GM21619 (cell line): ENCODE results near the gene KITLG.
"Not testable (repeated sequence)": the region's sequence is repeated elsewhere in the genome, so short reads cannot be mapped to it uniquely, and the experiment has no call there.

Source experiments
- ATAC-seq: cut with Tn5 transposase; IDR thresholded peaks from one replicate; pipeline ENCODE4 v1.9.1; 2021; ENCODE audit not compliant: unreplicated experiment

The KITLG gene

DNA sequence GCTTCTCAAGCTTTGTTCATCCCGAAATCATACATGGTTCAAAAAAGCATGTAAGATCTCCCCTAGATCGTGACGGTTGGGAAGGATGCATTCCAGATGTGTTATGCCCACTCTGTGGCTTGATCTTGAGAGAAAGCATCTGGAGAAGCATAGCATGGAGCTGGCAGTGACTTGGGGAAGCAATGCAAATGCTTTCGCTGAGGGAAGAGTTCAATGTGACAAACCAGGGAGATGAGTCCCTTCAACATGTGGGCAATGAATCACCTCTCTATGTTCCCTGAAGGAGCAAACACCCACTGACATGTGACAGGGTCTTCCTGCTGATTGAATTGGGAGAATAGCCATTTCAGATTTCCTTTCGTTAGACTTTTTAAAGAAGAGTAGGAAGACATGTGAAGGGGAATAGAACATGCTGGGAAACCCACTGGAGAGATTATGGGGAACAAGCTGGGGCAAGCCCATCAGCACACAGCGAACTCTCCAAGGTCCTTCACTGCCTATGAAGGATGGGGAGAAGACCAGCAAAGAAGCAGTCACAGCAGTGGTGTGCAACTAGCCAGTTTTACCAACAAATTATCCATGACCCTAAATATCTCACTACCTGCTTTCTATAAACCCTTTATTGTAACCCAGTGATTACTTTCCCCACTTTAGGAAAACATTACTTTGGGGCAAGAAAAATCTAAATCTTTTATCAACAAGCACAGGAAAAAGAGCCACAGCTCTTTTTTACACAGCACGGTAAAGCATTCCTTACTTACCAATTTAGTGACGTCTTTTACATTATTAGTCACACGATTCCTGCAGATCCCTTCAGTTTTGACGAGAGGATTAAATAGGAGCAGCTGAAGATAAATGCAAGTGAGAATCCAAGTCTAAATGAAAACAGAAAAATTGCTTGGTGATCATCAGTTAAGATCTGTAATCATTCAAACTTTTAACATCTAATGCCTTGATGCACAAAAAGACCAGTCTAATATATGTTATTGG is 35.0 kb downstream of the KITLG start:
- no peak for ATAC-seq

- ATAC-seq: no peak
Observed at GRCh38 chr12:88539893-88540292, 40.4 kb downstream of the KITLG start.

GRCh38 chr12:88538697-88539096 is 41.6 kb downstream of the KITLG start:
- no peak for ATAC-seq

GRCh38 chr12:88538250-88538649 is 42.0 kb downstream of the KITLG start:
- ATAC-seq: no peak

DNA sequence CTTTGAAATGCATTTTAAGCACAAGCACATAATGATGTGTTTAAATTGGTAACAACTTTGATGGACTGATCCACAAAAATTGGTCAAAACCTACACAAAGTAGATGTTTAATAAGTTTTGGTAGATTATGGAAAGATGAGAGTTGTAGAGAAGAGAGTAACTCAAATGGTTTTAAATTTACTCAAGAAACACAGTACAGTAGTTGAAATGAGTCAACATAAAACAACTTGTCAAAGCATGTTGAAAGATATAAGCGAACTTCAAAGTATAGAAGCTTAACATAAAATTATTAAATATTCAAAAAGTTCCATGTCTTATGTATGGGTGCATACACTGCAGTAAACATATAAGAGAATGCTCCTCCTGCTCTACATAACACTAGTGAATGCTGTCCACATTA is 49.4 kb downstream of the KITLG start:
- no peak for ATAC-seq

DNA sequence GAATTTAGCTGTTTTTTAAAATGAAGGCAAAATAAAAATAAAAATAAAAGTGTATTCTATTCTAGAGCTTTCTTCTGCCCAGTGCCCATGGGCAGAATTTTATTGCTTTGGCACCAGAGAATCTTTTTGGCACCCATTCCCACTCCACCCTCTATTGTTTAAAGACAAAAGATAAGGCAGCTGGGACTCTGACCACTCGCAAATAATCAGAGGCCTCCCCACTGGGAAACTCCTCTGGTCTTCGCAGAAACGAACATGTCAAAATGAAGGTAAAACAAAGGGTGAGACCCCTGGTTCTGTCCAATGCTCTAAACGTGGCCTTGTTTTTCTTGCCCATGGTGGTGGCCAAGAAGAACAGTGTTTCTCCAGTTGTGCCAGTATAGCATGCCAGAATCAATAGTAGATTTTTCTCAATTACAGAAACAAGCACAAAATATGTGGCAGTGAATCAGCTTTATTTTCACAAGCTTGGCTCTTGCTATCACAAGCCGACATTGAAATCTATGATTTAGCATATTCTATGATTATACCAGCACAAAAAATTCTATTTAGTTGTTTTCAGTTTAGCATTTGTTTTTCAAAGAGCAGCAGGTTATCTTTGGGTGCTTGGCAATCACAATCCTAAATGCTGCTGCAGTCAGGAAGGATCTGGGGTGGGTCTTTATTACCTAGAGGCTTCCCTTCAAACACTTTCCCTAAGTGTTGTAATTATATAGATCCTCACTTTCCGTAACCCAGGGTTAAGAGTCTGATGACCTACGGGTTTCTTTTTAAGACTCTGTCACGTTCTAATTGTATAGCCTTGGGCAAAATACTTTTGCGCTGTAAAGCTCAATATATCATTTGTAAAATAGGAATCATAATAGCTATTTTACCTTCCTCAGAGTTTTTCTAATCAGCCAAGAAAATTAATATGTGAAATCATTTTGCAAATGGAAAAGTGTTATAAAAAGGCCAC is 50.5 kb downstream of the KITLG start:
- ATAC-seq: no peak

- ATAC-seq: no peak
Observed at GRCh38 chr12:88522961-88523360, 57.3 kb downstream of the KITLG start.

- no peak for ATAC-seq
Observed at GRCh38 chr12:88520436-88520820, 59.8 kb downstream of the KITLG start.

- no peak for ATAC-seq
Observed at GRCh38 chr12:88519802-88520435, 60.4 kb downstream of the KITLG start.

- no peak for ATAC-seq
Observed at GRCh38 chr12:88518863-88519403, 61.3 kb downstream of the KITLG start.

GRCh38 chr12:88516811-88517210 is 63.5 kb downstream of the KITLG start:
- ATAC-seq: no peak

GRCh38 chr12:88510843-88511242 is 69.4 kb downstream of the KITLG start:
- no peak for ATAC-seq

DNA sequence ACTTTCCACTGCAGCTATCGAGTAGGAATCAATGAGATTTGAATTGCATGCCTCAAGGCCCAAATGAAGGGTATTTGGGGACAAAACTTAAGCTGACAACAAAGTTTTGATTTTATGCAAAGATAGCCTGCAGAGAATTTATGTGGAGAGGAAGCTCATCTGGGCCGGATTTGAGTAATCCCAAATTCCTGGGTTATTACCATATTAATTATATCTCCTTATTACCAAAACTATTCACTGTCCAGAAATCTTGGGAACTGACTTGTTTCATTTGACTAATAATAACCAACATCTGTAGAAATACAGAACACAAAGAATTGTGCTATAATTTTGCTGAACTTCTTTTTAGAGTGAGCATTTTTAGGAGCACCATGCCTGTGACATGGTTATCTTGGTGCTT is 70.4 kb downstream of the KITLG start:
- no peak for ATAC-seq

- ATAC-seq: no peak
Observed at GRCh38 chr12:88509347-88509746, 70.9 kb downstream of the KITLG start.

GRCh38 chr12:88507851-88508250 is 72.4 kb downstream of the KITLG start:
- ATAC-seq: not testable (repeated sequence)

- no peak for ATAC-seq
Observed at GRCh38 chr12:88507270-88507669, 73.0 kb downstream of the KITLG start.

DNA sequence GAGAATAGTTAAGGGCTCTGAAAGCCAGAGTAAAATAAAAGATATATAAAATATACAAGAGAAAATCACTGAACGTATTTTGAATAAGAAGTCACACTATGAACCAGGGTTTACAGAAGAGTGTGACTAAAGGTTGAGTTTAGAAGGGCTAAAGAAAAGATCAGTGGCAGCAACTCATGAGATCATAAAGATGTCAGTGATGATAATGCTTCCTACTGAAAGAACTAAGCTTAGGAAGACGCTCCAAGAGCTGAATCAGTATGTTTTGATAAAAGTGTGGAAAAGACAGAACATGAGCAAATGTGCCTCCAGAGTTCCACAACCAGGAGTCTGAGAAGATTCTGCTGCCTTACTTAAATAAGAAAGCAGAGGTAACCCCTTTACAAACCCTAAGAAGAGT is 74.6 kb downstream of the KITLG start:
- ATAC-seq: no peak

- ATAC-seq: no peak
Observed at GRCh38 chr12:88503281-88503703, 77.0 kb downstream of the KITLG start.

- ATAC-seq: no peak
Observed at GRCh38 chr12:88501972-88502938, 78.0 kb downstream of the KITLG start.
